NCI-H1417 (cell line): ENCODE measurements around the gene DKK1.
"Not testable (repeated sequence)": the region's sequence is repeated elsewhere in the genome, so short reads cannot be mapped to it uniquely, and the experiment has no call there.

ENCODE experiments used
- DNase-seq, 3 experiments: peaks; one replicate each; lab custom pipeline; 2025; lab: John Stamatoyannopoulos, UW

The DKK1 gene

DNA sequence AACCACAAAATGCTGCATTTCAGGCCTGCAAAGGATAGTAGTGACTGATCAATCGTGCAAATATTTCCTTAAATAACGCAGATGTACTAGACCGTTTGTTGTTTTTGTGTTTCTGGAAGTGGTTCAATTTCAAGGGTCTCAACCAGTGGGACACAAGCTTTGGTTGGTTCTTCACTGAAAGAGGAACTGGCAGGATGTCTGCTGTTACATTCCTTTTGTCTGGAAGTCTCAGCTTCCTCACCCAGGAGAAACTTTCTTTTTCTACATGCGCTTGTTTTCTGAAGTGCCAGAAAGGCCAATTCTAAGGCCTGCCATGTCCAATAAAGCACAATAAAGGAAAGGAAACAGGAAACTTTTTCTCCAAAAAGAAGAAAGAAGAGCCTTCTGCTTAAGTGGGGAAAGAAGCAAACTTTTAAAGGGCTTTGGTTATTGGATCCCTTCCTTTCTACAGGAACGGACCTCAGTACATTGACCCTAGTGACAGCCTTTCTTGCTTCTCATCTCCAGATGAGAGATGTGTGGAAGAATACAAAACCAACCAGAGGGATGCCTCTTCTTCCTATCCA, 4.1 kb downstream of the DKK1 start:
- no peak for DNase-seq

DNA sequence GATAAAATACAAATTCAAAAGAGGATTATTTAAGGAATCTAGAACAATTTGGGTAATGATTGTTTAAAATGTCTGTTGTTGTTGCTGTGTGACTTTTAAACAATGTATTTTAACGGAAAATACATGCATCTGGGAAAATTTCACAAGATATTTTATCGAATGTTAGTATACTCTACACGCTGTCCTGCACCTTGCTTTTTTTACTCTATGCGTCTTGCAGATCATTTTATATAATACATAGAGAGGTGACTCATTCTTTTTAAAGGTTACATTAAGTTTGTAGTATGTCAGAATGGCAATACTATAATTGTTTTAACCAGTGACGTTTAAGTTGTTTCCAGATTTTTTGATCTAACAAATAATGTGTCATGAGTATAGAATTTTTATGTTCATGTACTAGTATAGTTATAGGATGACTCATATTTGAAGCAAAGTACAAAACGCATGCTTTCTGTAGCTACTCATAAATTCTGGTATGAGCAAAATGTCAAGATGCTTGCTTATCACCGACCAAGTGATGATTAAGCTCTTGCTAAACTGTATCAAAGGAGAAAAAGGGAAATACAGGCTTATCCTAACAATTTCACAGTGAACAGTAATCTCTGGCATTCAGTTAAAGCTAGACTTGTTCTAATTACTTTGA, 4.9 kb downstream of the DKK1 start:
- no peak for DNase-seq

GRCh38 chr10:52319926-52320325, 5.8 kb downstream of the DKK1 start:
- DNase-seq, result no peak

- no peak for DNase-seq
Observed at GRCh38 chr10:52322323-52322722, 8.2 kb downstream of the DKK1 start.

- DNase-seq, result no peak
Observed at GRCh38 chr10:52322936-52323335, 8.9 kb downstream of the DKK1 start.

- no peak for DNase-seq
Observed at GRCh38 chr10:52326382-52326781, 12.3 kb downstream of the DKK1 start.

GRCh38 chr10:52331638-52332364, 17.7 kb downstream of the DKK1 start:
- no peak for DNase-seq

DNA sequence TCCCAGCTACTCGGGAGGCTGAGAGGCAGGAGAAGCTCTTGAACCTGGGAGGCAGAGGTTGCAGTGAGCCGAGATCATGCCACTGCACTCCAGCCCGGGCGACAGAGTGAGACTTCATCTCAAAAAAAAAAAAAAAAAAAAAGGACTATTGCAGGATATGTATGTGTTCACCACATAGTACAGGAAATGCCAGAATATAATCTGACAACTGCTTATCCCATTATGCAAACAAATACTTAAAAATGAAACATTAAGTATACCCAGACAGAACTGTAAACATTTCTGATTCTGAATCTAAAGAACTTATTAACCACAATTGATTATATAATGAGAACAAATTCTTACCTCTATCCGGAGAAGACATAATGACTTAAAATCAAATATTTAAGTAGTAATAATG, 18.7 kb downstream of the DKK1 start:
- DNase-seq, result no peak

DNA sequence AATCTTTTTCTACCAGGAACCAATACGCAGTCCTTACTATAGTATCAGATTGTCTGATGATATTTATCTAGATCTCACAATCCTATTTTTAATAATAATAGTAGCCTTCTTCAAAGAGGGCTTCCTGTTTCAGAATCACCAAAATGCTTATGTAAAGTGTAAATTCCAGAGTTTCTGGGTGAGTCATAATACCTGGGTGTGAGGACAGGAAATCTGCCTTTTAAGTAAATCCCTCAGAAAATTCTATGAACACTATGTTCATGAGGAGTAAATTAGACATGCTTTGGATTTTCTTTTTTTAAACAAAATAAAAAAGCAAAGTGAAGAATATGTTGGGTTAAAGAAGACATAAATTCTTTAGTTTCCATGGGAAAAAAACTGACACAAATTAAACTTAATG, 20.5 kb downstream of the DKK1 start:
- no peak for DNase-seq

GRCh38 chr10:52335665-52336064, 21.6 kb downstream of the DKK1 start:
- no peak for DNase-seq

DNA sequence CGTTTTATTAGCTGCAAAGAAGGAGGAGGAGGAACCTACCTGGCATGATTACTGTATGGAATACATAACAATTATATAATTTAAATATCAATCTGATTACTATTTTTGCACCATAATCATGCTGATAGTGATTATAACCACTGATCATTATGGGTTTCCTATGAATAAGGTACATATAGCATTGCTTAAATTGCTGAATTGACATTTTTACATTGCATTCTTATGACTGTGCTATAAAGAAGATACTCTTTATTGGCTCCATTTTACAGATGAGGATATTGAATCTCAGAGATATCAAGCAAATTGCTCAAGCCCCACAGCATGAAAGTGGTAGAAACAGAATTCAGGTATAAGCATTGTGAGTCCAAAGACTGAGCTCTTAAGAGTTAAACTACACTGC, 23.1 kb downstream of the DKK1 start:
- DNase-seq, result no peak

DNA sequence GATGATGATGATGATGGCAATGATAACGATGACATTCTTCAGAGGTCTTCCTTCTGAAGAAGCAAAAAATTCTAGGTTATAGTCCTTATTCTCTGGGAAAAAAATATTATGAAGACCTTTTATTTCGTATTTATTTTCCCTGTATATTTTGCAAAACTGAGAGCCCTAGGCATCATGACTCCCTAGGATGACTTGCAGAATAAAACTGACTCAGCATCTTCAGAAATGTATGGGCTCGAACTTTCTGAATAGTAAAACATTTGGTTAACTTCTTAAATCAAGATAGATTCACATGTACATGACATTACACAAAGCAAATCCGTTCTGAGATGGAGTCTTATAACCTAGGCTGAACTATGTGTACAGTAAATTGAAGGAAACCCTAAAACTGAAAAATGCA, 29.4 kb downstream of the DKK1 start:
- DNase-seq, result no peak

DNA sequence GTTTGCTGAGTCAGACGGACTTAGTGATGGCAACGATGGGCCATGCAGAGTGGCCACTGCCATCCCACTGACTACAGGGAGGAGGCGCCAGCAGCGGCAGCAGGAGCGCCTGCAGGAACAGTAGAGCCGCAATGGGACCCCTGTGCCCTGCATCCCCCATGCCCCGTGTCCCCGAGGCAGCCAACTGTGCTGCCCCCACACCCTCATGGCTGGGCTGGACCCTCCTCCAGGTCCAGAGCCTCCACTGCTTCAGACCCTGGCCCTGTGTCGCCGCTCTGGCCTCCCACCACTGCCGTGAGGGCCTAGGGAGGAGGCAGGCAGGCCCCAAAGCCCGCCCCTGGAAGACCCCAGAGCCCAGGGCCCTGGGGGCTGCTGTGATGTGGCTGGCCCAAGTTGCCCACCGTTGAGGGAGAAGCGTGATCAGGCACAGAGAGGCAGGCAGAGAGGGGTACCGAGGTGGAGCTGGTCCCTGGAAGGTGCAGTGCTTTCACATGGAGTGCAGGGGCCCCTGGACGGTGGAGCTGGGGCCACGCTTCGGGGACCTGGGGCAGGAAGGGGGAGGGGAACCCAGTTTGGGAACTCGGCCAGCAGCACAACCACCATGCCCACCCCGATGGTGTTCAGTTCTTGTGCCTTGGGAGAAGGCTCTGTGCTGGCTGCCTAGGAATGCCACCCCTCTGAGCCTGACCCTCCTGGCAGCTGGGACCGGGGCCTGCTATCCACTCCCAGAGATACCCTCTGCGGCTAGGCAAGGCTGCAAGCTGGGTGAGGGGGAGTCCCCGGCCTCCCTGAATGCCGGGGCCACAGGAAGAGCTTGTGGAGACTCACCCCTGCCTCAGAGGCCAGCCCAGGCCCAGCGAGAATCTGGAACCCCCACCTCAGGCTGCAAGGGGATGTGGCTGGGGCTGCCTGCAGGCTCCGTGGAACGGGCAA, 32.6 kb downstream of the DKK1 start:
- DNase-seq, result no peak

DNA sequence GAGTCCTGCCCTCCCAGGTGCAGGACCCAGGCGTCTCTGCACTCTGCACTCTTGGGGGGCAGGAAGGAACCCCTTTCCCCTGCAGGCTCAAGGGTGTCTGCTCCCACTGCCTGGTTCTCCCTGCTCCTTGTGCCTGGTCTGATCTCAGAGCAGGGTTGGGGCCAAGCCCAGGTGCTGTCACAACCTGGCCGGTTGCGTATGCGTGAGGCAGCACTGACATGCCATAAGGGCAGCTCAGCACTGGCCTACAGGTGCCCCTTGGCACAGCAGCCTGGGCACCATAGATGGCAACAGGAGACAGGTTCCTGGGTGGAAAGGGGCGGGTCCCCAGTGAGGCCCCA, 33.2 kb downstream of the DKK1 start:
- no peak for DNase-seq

GRCh38 chr10:52348037-52348564, 34.0 kb downstream of the DKK1 start:
- DNase-seq, result no peak

DNA sequence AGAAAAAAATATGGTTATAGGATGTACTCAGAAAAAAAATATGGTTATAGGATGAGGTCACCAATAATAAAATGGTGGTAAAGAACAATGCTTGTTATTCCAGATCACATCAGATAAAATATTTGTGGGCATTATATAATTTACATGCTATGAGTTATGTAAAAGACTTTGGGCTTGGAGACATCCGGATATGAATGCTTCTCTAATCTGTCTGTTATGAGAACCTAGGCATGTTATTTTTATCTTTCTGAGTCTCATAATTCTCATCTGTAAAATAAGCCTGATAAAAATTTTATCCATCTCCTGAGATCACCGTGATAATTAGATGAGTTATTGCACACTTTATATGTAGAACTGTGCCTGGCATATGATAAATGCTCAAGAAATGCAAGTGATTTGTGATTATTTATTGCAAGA, 37.8 kb downstream of the DKK1 start:
- no peak for DNase-seq

DNA sequence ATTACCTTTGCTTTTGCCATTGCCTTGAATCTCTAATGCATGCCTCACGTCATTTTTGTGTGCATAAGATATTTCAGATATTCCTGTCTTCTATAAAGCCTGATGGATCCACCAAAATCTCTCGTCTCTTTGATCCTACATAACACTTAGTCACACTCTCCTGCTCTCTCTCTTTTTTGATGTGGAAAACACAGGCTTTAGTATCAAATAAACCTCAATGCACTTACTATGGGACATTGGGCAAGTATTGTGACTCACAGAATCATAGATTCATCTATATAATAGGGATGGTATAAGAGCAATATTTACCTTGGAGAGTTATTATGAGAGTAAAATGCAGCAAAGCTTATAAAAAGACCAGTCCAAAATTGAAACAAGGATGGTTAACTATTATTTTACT, 39.1 kb downstream of the DKK1 start:
- no peak for DNase-seq

GRCh38 chr10:52353960-52354394, 39.9 kb downstream of the DKK1 start:
- no peak for DNase-seq

- DNase-seq, result no peak
Observed at GRCh38 chr10:52357971-52358370, 43.9 kb downstream of the DKK1 start.

- no peak for DNase-seq
Observed at GRCh38 chr10:52359441-52359840, 45.4 kb downstream of the DKK1 start.

GRCh38 chr10:52365547-52366432, 51.7 kb downstream of the DKK1 start:
- DNase-seq, result not testable (repeated sequence)
